Right forelimb (tissue), 1 donor: Measurements from ENCODE around the gene LCE1F.

Source experiments
- DNase-seq: peaks from one replicate; pipeline ENCODE4 v3.0.0-alpha.2; 2018

Gene LCE1F

GRCh38 chr1:152777510-152778137 lies 2.7 kb downstream of the LCE1F start:
- no peak for DNase-seq

DNA sequence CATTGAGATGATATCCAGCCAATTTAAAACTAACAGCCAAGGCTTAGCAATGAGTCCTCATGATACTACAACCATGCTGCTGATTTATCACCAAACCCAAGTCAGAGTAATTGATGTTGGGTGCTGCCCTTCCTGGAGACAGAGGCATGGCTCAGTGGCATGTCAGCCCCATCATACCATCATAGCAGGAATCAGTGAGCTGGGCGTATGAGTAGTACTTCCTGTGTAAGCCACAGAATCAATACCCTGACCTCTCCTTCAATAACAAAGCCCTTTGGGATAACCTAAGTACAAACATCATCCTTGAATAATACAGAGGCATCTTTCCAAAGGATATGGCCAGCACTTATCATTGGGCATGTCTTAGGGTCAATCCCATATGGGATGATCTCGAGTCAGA lies 8.2 kb downstream of the LCE1F start:
- no peak for DNase-seq

DNA sequence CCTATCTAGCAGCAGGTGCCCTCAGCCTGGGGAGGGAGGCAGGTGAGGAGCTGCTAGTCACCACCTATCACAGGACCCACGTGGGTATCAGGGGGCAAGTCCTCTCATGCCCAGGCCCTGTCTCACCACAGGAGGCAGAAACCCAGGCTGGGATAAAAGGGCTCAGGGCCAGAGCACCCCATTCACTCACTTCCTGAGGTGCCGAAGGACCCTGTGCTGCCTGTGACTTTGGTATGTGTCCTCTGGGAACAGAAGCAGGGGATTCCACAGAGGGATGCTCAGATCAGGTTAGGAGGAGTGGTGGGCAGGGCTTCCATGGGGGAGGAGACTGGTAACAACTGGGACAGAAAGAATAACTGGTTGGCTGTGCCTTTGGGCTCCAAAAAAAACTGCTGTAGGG lies 11.1 kb downstream of the LCE1F start, which contains the start of gene LCE1E:
LCE1E (plus strand) TSS at position 181 of the 400 bp plus-strand sequence. CDS start 1,043 bp downstream, outside the sequence.
- DNase-seq, result no peak

- no peak for DNase-seq
Observed at GRCh38 chr1:152795686-152796085, 20.7 kb downstream of the LCE1F start.

- DNase-seq, result no peak
Observed at GRCh38 chr1:152796421-152796820, 21.5 kb downstream of the LCE1F start, which contains the start of gene LCE1D. Gene LCE1D, plus strand, starts transcription at chr1:152796721. Its CDS starts 1,074 bp downstream, at chr1:152797795.

GRCh38 chr1:152801333-152801732 lies 26.4 kb downstream of the LCE1F start:
- no peak for DNase-seq

GRCh38 chr1:152806576-152806975 lies 31.6 kb downstream of the LCE1F start, which contains the start of gene LCE1C:
Gene LCE1C, minus strand, starts transcription at chr1:152806651. Its CDS starts 1,173 bp downstream, at chr1:152805478.
- no peak for DNase-seq

DNA sequence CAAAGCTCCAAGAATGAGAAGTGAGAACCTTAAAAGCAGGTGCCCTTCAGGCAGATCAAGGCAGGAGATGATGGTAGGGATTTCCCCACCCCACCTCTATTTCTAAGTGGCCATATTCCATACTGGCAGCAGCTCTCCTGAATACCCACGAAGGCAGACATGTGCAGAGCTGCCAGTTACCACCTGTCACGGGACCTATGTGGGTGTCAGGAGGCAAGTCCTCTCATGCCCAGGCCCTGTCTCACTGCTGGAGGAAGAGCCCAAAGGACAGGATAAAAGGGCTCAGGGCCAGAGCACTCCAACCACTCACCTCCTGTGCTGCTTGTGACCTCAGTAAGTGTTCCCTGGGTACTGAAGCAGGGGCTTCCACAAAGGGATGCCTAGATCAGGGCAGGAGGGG lies 36.1 kb downstream of the LCE1F start:
- no peak for DNase-seq

GRCh38 chr1:152811671-152812070 lies 36.7 kb downstream of the LCE1F start, which contains the start of gene LCE1B:
Gene LCE1B, plus strand, starts transcription at chr1:152811971. Its CDS starts 476 bp downstream, at chr1:152812447.
- no peak for DNase-seq

DNA sequence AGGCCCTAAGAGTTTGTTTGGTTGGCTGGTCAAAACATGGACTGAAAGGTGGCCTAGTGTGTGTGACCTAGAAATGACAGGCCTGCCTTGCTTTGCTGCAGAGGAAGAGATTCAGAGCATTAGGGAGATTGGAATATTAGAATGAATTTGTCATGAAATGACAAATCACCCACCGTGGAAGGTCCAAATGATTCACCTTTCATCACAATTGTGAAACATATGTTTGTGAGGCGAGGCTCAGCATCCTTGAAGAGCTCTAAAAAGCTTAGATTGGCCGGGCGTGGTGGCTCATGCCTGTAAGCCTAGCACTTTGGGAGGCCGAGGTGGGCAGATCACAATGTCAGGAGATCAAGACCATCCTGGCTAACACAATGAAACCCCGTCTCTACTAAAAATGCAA lies 42.4 kb downstream of the LCE1F start:
- no peak for DNase-seq

GRCh38 chr1:152823294-152823693 lies 48.4 kb downstream of the LCE1F start:
- DNase-seq, result no peak

DNA sequence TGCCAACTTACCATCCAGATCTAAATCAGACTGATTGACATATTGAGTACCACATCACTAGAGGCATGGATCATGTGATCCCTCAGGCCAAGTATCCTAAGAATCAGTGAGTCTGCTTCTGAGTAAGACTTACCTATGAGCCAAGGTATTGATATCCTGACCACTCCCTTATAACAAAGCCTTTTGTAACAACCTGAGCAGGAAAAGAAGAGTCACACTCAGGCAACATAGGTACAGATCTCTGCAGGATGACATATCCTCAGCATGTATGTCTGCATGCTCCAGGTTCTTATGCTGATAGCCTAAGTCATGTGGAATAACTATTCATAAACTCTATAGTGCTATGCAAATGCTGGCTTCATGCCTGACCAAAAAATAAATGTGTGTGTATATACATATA lies 50.0 kb downstream of the LCE1F start:
- no peak for DNase-seq
